Transverse colon (tissue), 4 donors: Measurements from ENCODE around the gene GPR156. TPM values are rescaled to one million over a fixed set of nuclear protein-coding genes. Genes with fewer than 3 reads are reported as not detected.

Source experiments
- DNase-seq: peaks from one replicate; pipeline ENCODE4 v3.0.0-alpha.2; 2019
- H3K27ac ChIP-seq, 4 donors: fragments of 200-600 bp; sonication (generic); 2 replicates each; pipeline ENCODE4 v1.5.1; 2016 to 2018; ENCODE audit warnings: inconsistent platforms in 4 of 4
- H3K27me3 ChIP-seq: fragments of 200-600 bp; sonication (generic); 2 replicates; pipeline ENCODE4 v1.5.1; 2017; ENCODE audit warnings: inconsistent platforms
- H3K36me3 ChIP-seq, 4 donors: fragments of 200-600 bp; sonication (generic); 2 replicates each; pipeline ENCODE4 v1.5.1; 2017 to 2019; ENCODE audit warnings: inconsistent platforms in 4 of 4
- H3K4me1 ChIP-seq, 4 donors: fragments of 200-600 bp; sonication (generic); 2 replicates each; pipeline ENCODE4 v1.5.1; 2017 to 2020; ENCODE audit warnings: inconsistent platforms in 4 of 4
- H3K4me3 ChIP-seq, 4 donors: fragments of 200-600 bp; sonication (generic); 1 replicate in 1 of 4; 2 replicates in 3 of 4; pipeline versions ENCODE4 v1.5.1 to v1.6.1; 2017 to 2019; ENCODE audit warnings: inconsistent platforms in 4 of 4
- H3K9me3 ChIP-seq, 2 donors: fragments of 200-600 bp; sonication (generic); 2 replicates each; pipeline ENCODE4 v1.5.1; 2017 to 2019; ENCODE audit warnings: inconsistent platforms in 2 of 2
- EP300 ChIP-seq: sonication (generic); formaldehyde crosslinking; IDR thresholded peaks from one replicate; pipeline ENCODE4 v1.6.1; 2017; ENCODE audit warnings: antibody characterized with exemption, low read depth
- POLR2A ChIP-seq: fragments of 450-650 bp; IDR thresholded peaks from one replicate; pipeline ENCODE4 v1.6.1; 2016; ENCODE audit warnings: antibody characterized with exemption, mild to moderate bottlenecking, moderate library complexity
- POLR2AphosphoS5 ChIP-seq, 3 donors: sonication (generic); formaldehyde crosslinking; IDR thresholded peaks; one replicate each; pipeline ENCODE4 v1.6.1; 2016; ENCODE audit warnings: antibody characterized with exemption in 3 of 3
- WGBS, 2 donors: methylation state at CpG; one replicate each; pipeline ENCODE4 v1.1.5; 2018; ENCODE audit warnings: low coverage in 1 of 2; 5-methylcytosine and 5-hydroxymethylcytosine counted together
- in situ Hi-C, 4 donors: fragments of 200-750 bp; cut with MboI; loops; one replicate each; pipeline versions ENCODE4 v1.15.0 to v1.15.1; 2017; ENCODE audit warnings: low sequenced_read_pairs in 3 of 4, low pct_ligation_motif_present in 1 of 4, low pct_unique_long_range_greater_than_20kb in 1 of 4
- intact Hi-C: fragments of 100-400 bp; cut with DNase I; formaldehyde crosslinking; loops from one replicate; pipeline ENCODE4 v1.15.1; 2023; ENCODE audit warnings: low total_unique reads
- total RNA-seq, 4 donors: library from RNA; depleted of rRNA; stranded (reverse); fragments of >200 nt; gene quantifications; one replicate each; pipeline ENCODE4 v1.1.0, GENCODE V29; 2016
- TF ChIP-seq, protein P1 (sequence below), 5 experiments: fragments of 200-600 bp in 3 of 5; fragments of 450-650 bp in 2 of 5; sonication (generic) in 3 of 5; IDR thresholded peaks; 1 replicate in 2 of 5; 2 replicates in 3 of 5; pipeline ENCODE4 v1.5.1; 2016 to 2017; ENCODE audit warnings: antibody characterized with exemption in 5 of 5, inconsistent platforms in 3 of 5, mild to moderate bottlenecking in 2 of 5, moderate library complexity in 1 of 5

Gene GPR156
- total RNA-seq, 4 donors from 2014 or later, result 0.27 to 0.48 TPM; not detected in 2

GRCh38 chr3:120140098-120140742, 144.8 kb downstream of the GPR156 start:
- 98% methylated on average over 48 of the region's 52 CpGs; no CpG with 5 or more reads in 1 of the 2 donors for WGBS, 2 donors
- no peak for DNase-seq
- Histone ChIP-seq H3K9me3 (no peaks in the 10 kb centered on the region), H3K27ac (no peak overlapping the region), H3K4me1 (no peaks in the 10 kb centered on the region), H3K27me3 (no peaks in the 10 kb centered on the region), H3K36me3 (no peaks in the 10 kb centered on the region), H3K4me3 (no peak overlapping the region)
- no peak for TF ChIP-seq POLR2AphosphoS5 (IDR thresholded peaks at IDR 0.05)
- no peak for TF ChIP-seq POLR2A
- TF ChIP-seq EP300, result no peak
- TF ChIP-seq, protein P1, sequence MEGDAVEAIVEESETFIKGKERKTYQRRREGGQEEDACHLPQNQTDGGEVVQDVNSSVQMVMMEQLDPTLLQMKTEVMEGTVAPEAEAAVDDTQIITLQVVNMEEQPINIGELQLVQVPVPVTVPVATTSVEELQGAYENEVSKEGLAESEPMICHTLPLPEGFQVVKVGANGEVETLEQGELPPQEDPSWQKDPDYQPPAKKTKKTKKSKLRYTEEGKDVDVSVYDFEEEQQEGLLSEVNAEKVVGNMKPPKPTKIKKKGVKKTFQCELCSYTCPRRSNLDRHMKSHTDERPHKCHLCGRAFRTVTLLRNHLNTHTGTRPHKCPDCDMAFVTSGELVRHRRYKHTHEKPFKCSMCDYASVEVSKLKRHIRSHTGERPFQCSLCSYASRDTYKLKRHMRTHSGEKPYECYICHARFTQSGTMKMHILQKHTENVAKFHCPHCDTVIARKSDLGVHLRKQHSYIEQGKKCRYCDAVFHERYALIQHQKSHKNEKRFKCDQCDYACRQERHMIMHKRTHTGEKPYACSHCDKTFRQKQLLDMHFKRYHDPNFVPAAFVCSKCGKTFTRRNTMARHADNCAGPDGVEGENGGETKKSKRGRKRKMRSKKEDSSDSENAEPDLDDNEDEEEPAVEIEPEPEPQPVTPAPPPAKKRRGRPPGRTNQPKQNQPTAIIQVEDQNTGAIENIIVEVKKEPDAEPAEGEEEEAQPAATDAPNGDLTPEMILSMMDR (IDR thresholded peaks at IDR 0.05), result no peak
- in situ Hi-C loops (no loop called here), intact Hi-C loops (no loop called here)

DNA sequence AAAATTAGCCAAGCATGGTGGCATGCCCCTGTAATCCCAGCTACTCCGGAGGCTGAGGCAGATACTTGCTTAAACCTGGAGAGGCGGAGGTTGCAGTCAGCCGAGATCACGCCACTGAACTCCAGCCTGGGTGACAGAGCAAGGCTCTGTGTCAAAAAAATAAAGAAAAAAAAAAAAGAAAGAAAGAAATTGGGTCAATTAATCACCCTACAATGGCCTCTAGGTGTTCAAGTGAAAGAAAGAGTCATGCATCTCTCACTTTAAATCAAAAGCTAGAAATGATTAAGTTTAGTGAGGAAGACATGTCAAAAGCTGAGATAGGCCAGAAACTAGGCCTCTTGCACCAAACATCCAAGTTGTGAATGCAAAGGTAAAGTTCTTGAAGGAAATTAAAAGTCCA, 145.9 kb downstream of the GPR156 start:
- intact Hi-C loops, result no loop called here
- no peaks in the 10 kb centered on the region for H3K27me3 ChIP-seq
- no peak overlapping the region for H3K4me3 ChIP-seq
- WGBS, 2 donors, result 97 to 98% methylated on average over 4 of the region's 4 CpGs
- TF ChIP-seq POLR2A (no peak), POLR2AphosphoS5 (IDR thresholded peaks at IDR 0.05) (no peak), EP300 (no peak)
- TF ChIP-seq, protein P1 (IDR thresholded peaks at IDR 0.05), result no peak
- in situ Hi-C loops, result no loop called here
- no peaks in the 10 kb centered on the region for H3K9me3 ChIP-seq
- DNase-seq, result no peak
- no peaks in the 10 kb centered on the region for H3K4me1 ChIP-seq
- no peak overlapping the region for H3K27ac ChIP-seq
- no peaks in the 10 kb centered on the region for H3K36me3 ChIP-seq

DNA sequence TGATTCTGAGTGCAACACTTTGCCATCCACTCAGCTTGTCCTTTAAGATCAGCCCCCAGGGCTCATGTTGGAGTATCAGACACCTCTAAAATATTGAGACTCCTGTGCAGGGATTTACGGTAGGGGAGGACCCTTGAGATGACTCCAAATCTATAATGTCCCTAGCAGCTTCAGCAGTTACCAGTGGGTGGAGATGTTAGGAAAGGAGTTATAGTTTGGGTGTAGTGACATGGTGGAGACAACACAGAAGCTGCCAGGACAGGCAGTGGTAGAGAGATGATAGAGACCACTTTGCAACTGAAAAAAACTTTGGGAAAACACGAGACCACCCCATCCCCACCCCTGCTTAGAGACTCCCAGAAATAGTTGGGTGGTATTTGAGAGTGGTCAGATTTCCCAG, 147.5 kb downstream of the GPR156 start:
- in situ Hi-C loops, result no loop called here

DNA sequence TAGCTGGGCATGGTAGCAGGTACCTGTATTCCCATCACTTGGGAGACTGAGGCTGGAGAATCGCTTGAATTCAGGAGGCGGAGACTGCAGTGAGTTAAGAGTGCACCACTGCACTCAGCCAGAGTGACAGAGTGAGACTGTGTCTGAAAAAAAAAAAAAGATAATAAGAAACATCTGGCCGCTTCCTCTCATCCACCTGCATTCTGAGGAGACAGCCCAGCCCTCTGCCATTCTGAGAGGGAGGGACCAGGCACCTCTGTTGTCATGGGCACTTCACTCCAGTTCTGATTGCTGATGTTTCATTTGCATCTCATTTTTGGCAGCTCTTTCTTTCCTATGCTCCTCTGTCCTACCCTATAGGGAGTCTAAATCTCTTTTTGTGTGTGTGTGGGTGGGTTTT, 154.4 kb downstream of the GPR156 start:
- Histone ChIP-seq H3K36me3 (no peaks in the 10 kb centered on the region), H3K27me3 (no peaks in the 10 kb centered on the region), H3K9me3 (no peaks in the 10 kb centered on the region), H3K4me1 (no peaks in the 10 kb centered on the region), H3K27ac (no peak overlapping the region), H3K4me3 (no peak overlapping the region)
- no peak for TF ChIP-seq EP300
- in situ Hi-C loops, result no loop called here
- WGBS, 2 donors, result 90% methylated on average over 3 of the region's 3 CpGs
- intact Hi-C loops, result no loop called here
- DNase-seq, result no peak

More for the DNA sequence above, 147.5 kb downstream of the GPR156 start:
- TF ChIP-seq POLR2A (no peak), POLR2AphosphoS5 (IDR thresholded peaks at IDR 0.05) (no peak), EP300 (no peak)
- TF ChIP-seq, protein P1 (IDR thresholded peaks at IDR 0.05), result no peak
- H3K27ac ChIP-seq, result no peak overlapping the region
- DNase-seq, result no peak
- no peaks in the 10 kb centered on the region for H3K27me3 ChIP-seq
- no peak overlapping the region for H3K4me3 ChIP-seq
- intact Hi-C loops, result no loop called here
- 65% methylated on average over 2 of the region's 2 CpGs; no CpG with 5 or more reads in 1 of the 2 donors for WGBS, 2 donors
- no peaks in the 10 kb centered on the region for H3K4me1 ChIP-seq
- no peaks in the 10 kb centered on the region for H3K9me3 ChIP-seq
- no peaks in the 10 kb centered on the region for H3K36me3 ChIP-seq
